GM21526 (cell line): ENCODE results near the gene ACBD4.

Source experiments
- ATAC-seq: cut with Tn5 transposase; IDR thresholded peaks from one replicate; pipeline ENCODE4 v1.9.1; 2021; ENCODE audit warnings: moderate library complexity; ENCODE audit not compliant: unreplicated experiment, low FRiP score

The ACBD4 gene

GRCh38 chr17:45132572-45133463 lies 2.7 kb upstream of the ACBD4 start:
- ATAC-seq, result no peak

- ATAC-seq, result no peak
Measured at GRCh38 chr17:45135978-45136791, 698 bp downstream of the ACBD4 start.

- no peak for ATAC-seq
Measured at GRCh38 chr17:45136846-45137560, 1.5 kb downstream of the ACBD4 start.

- ATAC-seq, result no peak
Measured at GRCh38 chr17:45137561-45138305, 2.2 kb downstream of the ACBD4 start.

- no peak for ATAC-seq
Measured at GRCh38 chr17:45138911-45139532, 3.5 kb downstream of the ACBD4 start.

- no peak for ATAC-seq
Measured at GRCh38 chr17:45139533-45139920, 4.0 kb downstream of the ACBD4 start.

GRCh38 chr17:45143094-45143670 lies 7.7 kb downstream of the ACBD4 start:
- no peak for ATAC-seq

GRCh38 chr17:45143767-45144198 lies 8.3 kb downstream of the ACBD4 start:
- ATAC-seq, result no peak

GRCh38 chr17:45144199-45145034 lies 8.9 kb downstream of the ACBD4 start:
- ATAC-seq, result no peak

GRCh38 chr17:45145035-45145389 lies 9.5 kb downstream of the ACBD4 start:
- ATAC-seq, result no peak

- ATAC-seq, result no peak
Measured at GRCh38 chr17:45146166-45146565, 10.7 kb downstream of the ACBD4 start.

GRCh38 chr17:45146592-45146889 lies 11.1 kb downstream of the ACBD4 start:
- ATAC-seq, result no peak

GRCh38 chr17:45146890-45147580 lies 11.5 kb downstream of the ACBD4 start:
- no peak for ATAC-seq

GRCh38 chr17:45147581-45148182 lies 12.2 kb downstream of the ACBD4 start:
- ATAC-seq, result no peak

GRCh38 chr17:45148183-45149036 lies 12.9 kb downstream of the ACBD4 start, which contains the start of gene HEXIM1:
Gene HEXIM1 (plus strand): TSS chr17:45148475. CDS start chr17:45149191, 716 bp downstream.
- peak; percentile 58 for ATAC-seq

- ATAC-seq, result no peak
Measured at GRCh38 chr17:45149037-45149668, 13.7 kb downstream of the ACBD4 start.
